GM04503 (cell line): ENCODE data around the gene CLCN4.

Experiments used
- DNase-seq: peaks from one replicate; pipeline ENCODE4 v3.0.0-alpha.2; 2012; ENCODE audit warnings: low read depth

The CLCN4 gene

DNA sequence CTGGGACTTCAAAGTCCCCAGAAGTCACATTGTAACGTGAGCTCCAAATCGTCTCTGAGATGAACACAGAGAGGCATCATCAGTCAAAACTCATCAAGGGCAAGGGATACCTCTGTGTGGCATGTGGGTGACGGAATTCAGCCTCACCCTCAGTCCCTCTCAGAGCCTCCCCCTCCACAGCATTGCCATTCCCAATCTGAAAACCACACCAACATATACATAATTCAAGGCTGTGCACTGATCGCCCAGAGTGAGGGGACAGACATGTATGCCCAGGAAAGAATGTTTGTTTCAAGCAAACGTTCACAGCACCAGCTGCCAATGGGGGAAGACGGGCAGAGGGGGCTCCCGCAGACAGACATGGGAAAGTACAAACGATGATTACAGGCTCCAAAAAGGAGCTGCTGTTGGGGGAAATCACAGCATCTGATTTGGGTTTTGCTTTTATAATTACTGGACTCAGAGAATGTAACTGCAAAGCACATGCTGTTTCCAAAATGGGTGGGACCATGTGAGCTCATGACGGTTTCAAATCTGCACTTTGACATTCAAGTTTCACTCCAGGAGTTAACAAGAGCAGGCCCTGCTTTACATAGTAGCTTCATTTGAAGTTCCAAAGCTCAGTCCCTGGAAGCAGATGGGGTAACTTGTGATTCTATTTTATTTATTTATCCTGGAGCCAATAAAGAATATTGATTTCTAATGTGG is 88.3 kb downstream of the CLCN4 start:
- DNase-seq: no peak

DNA sequence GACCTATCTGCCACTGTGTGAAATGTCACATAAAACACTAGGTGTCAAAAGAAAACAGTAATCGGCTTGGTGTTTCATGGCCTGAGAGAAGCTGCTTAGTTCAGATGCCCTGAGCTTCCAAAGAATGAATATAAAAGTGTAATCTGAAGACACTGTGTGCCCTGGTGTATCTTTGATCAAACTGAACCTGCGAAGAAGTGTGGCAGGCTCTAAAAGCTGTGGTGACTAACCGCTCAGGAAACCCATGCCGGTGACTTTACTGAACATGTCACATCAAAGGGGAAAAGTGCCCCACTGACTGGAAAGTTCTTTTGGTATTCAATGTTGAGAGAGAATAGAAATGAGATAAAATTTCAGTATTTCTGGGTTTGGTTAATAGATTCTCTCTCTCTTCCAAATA is 89.1 kb downstream of the CLCN4 start:
- DNase-seq: no peak

DNA sequence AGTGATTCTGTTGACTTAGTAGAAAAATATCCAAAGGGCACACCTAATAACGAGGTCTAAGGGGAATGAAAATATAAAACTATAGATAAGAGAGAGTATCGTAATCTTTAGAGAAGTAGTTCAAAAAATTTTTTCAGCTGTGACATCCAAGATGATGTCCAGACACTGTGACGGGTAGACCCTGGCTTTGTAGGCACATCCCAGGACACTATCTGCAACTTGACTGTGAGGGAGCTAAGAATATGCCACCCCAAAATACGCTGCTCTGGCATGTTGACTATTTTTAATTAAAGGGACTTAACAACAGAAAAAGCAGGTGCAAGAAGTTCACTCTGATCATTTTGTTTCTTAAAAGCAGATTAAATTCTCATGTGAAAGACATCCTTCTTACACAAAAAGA is 89.5 kb downstream of the CLCN4 start:
- DNase-seq: no peak

DNA sequence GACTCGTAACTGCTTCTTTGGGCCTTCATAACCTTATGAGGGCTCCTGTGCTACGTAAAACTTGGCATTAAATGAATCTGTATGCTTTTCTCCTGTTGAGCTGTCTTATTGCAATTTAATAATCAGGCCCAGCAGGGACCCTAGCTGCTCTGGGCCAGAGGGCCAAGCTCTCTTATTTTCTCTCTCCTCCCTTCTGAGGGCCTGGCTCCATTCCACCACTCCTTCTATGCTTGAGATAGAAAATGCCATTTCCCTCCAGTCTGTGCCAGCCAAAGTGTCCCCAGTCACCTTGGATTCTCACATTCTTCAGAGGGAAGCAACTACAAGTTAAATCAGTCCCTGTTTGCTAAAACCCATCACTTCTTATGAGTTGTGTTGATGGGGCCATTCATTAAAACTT is 90.1 kb downstream of the CLCN4 start:
- DNase-seq: no peak

DNA sequence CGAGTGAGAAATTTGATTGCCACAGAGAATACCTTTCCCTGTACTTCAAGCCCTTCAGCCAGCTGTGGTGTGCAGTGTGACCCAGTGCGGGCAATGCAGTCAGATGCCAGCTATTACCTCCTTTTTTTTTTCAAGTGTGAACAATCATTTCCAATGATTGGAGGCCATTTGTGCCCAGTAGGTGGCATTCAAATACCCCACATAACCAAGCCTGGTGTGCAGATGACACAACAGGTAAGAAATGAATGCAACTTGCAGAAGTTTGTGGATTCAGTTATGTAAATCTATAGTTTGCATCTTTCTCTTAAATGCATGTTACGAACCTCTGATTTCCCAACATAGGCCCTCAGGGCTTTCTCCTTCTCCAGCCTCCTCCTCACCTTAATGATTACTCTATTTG is 98.0 kb downstream of the CLCN4 start:
- DNase-seq: no peak

DNA sequence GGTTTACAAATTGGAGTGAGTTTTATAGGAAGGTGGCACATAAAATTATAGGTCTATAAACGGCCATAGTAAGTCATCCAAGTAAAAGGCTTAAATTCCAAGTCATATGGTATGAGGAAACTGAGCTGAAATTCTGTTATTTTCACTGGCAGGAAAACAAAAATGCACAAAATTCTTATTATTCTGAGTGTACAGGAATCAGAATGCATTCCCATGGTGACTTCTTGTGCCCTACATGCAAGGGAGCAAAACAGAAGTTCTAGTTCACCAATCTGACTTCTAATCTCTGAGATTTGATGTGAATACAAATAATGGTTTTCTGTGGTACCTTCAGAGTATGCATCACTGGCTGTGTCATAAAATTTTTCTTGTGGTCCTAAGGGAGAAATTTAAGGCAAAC is 102.9 kb downstream of the CLCN4 start:
- DNase-seq: peak; percentile 74

DNA sequence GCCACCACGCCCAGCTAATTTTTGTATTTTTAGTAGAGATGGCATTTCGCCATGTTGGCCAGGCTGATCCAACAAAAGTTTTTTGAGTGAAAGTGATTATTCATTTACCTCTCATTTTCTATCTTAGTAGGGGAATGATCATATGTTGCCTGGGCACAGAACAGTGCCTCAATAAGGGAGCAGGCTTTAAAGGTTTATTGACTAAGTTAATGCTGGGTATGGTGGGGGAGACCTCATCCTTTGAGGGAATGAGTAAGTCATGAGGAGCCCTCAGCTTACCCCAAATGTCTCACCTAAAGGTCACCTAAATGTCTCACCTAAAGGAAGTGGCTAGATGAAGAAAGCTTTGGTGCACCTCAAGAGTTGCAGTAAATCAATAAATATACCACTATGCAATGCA is 109.0 kb downstream of the CLCN4 start:
- no peak for DNase-seq

DNA sequence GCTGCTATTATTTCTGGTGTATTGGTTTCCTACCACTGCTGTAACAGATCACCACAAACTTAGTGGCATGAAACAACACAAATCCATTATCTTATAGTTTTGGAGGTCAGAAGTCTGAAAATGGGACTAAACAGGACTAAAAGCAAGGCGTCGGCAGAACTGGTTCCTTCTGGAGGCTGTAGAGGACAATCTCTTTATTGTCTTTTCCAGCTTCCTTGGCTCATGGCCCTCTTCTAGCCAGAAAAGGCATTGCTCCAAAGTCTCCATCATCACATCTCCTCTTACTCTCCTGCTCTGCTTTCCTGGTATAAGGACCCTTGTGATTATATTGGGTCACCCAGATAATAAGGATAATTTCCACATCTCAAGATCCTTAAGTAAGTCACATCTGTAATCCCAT is 121.9 kb downstream of the CLCN4 start:
- no peak for DNase-seq

DNA sequence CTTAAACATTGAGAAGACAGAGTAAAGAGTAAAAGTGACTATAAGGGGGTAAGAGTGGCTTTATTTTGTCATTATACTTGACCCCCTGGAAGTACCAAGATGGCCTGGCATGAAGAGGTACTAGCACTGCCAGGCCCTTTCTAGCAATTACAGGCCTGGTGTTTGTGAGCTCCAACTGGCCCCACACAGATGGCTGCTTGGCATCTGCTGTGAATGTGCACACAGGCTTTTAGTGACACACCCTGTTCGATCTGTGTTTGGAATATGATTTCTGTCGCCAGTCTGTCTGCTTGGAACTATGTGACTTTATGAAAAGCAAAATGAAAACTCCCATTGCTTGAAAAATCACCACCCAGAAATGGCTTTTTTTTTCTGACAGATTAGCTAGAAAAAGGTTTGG is 123.3 kb downstream of the CLCN4 start:
- no peak for DNase-seq

DNA sequence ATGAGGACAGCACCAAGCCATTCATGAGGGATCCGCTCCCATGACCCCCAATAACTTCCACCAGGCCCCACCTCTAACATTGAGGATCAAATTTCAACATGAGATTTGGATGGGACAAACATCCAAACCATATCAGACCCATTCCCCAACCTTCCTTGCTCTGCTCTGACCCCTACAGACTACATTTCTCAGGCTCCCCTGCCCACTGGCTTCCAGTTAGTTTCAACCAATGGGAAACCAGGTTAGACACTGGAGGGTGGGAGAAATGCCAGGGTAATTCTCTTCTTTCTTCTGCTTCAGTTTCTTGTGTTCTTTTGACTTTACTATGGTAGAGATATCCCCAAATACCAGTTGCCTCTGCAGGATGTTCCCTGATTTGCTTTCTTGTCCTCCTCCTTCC is 125.7 kb downstream of the CLCN4 start:
- no peak for DNase-seq

DNA sequence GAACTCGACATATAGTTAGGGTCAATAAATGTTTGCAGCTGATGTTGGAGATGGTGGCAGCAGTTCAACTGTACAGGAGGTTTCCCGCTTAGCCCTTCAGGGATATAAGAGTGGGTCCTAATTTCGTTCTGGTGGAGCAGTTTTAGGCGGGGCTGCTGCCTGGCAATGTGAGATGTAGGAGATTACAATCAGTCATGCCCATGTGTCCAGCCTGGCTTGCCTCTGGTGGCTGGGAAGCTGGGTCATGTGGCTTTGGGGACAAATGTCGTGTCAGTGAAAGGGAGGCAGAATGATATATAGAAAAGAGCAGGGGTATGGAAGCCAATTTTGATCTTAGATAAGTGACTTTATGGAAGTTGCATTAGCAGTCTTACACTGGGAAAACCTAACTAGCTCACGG is 129.4 kb downstream of the CLCN4 start:
- DNase-seq: no peak
